GM19372 (cell line): ENCODE measurements around the gene UNC45B.
"Not testable (repeated sequence)": the region's sequence is repeated elsewhere in the genome, so short reads cannot be mapped to it uniquely, and the experiment has no call there.

Source experiments
- ATAC-seq: cut with Tn5 transposase; IDR thresholded peaks from one replicate; pipeline ENCODE4 v1.9.1; 2021; ENCODE audit warnings: mild to moderate bottlenecking, low read depth, moderate library complexity; ENCODE audit not compliant: unreplicated experiment

UNC45B gene

DNA sequence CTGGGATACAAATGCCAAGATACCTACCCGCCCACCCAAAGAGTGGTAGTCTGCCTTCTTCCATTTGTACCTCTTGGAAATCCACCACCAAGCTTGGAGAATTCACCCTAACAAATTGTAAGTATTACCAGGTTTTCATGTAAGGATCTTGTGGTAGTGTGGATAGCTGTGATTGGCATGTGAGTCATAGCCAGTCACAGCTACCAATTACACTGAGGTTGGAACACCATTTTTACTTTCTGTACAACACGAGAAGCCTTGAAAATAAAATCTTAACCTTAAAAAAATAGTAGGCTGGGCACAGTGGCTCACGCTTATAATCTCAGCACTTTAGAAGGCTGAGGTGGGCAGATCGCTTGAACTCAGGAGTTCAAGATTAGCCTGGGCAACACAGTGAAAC, 65.1 kb downstream of the UNC45B start:
- no peak for ATAC-seq

DNA sequence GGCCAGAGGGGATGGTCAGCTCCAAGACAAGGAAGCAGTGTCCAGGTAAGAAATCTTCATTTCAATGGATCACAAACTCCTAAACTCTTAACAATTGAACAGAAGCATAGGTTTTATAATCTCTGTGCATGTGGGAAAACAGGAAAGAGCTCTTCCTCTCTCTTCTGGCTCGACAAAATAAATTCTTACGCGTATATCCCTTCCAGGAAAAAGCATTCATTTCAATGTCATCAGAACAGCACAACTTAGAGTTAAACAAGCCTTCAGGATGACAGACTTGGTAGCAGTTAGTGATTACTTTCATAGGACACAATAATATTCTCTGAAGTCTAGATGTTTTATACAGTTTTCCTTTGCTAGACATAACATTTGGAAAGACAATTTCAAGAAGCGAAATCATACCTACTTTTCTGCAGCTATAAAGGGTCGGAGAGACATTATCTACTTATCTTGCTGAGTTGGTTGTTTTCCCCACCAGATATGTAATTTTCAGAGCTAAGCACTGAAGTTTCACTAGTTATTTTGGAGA, 65.9 kb downstream of the UNC45B start:
- no peak for ATAC-seq

DNA sequence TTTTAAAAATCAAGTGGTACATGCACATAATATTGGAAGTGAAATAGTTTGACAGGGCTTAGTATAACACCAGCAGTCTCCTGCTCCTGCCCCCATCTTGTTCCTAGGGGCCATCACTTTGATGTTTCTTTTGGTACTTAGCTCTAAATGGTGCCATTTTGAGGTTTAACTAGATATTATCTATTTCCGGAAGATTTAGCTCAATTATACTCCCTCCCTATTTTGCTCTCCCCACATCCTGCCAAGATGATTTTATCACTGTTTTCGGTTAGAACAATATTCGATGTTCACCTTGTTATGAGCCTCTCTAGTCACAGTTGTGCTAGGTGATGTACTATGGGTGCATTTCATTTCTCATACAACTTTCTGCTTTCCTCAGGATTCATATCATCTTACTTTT, 66.6 kb downstream of the UNC45B start:
- ATAC-seq: no peak

DNA sequence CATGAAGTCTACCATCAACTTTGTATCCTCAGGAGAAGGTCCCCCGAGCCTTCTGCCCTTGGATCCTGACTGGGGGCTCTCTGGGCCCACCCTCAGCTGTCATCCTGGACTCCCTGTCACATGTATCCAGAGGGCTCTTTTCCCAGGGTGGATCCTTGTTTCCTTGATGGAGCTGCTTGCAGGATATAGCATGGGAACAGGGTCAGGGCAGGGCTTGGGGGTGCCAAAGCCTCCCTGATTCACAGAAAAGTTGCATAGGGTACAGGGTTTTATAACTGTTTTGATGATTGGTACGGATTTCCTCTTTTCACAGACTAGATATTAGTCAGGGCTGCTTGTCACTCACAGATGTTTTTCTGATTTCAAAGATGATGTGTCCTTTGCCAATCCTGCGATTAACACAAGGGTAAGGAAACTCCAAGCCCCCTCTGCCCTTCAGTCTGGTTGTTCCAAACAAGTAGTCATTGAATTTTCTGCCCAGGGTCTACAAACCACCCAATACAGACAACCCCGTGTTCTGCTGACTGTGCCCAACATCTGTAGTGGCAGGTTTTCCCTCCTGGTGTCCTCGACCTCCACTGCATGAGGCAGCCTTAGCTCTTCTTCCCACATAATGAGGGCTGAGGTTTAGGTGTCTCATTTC, 67.1 kb downstream of the UNC45B start:
- no peak for ATAC-seq

DNA sequence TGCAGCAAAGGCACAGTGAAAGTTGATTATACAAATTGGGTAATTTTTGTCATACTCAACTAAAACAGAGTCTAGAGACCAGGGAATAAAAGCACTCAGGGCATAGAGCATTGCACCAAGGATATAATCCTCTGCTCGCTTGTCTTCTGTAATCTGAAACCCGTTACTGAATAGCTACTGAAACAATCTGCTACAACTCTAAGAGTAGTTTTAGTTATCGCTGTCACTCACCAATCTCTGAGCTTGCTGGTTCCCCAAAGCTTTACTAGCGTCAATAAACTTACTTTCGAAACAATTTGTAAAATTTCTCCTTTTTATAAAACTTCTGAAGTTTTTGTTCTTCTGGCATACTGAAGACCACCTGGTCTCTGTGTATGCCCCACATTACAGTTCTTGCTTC, 69.5 kb downstream of the UNC45B start:
- ATAC-seq: no peak

DNA sequence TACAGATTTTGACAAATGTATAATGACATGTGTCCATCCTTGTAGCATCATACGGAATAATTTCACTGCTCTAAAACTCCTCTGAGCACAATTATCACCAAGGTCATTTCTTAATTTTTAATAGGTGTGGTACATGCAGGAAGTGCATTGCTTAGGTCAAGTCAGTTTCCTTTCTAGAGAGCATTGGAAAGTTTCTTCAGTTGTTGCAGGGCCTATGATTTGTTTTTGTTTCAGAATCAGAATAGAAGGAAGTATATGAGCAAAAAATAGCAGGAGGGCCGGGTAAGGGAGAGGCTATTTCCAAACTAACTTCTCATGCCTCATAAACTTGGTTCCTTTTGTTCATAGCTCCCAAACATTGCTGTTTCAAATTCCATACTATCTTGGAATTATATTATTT, 71.3 kb downstream of the UNC45B start:
- no peak for ATAC-seq

DNA sequence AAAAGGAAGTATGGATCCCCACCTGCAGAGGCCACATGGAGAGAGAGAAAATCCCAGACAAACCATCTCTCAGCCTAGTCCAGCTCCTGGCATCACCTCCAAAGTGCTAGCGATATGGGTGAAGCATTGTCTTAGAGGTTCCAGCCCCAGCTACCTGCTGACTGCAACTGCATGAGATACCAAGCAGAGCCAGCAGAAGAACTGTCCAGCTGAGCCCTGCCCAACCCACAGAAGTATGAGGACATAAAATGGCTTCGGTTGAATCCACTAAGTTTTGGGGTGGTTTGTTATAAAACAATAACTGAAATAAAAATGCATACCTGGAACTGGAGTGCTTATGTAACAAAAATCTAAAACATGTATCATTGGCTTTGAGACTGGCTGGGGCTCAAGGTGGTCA, 74.8 kb downstream of the UNC45B start:
- no peak for ATAC-seq

DNA sequence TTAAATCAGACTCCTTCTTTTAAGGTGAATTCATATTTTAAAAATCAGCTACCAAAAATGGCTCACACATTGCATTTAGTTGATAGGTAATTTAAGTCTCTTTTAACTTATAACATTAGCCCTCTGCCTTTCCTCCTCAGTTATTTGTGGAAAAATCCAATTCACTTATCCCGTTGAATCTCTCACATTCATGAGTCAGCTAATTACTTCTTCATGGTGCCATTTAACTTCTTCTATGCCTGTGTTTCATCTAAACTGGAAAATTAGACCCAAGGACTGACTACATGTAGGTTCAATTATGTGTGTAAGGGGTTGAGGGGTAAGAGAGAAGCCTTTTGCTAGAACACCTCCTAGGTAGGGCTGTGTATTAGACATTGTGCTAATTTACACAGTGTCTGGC, 76.8 kb downstream of the UNC45B start:
- ATAC-seq: no peak

DNA sequence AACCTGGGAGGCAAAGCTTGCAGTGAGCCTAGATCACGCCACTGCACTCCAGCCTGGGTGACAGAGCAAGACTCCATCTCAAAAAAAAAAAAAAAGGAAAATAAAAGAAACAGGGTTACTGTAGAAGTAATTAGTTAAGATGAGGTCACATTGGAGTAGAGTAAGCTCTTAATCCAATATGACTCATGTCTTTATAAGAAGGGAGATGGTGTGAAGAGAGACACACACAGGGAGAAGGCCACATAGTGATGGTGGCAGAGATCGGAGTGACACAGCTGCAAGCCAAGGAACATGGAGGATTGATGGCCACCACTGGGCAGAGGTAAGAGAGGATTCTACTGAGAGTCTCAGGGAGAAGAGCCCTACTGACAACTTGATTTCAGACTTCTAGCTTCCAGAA, 79.9 kb downstream of the UNC45B start:
- ATAC-seq: no peak

DNA sequence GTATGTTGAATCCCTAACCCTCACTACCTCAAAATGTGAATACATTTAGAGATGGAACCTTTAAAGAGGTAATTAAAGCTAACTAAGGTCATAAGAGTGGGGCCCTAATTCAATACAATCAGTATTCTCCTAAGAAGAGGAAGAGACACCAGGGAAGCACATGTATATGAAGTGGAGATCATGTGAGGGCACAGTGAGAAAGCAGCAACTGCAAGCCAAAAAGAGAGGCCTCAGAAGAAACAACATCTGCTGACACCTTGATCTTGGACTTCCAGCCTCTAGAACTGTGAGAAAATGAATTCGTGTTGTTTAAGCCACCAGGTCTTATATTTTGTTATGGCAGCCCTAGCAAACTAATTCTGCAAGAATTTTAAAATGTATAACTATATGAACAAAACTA, 82.0 kb downstream of the UNC45B start:
- ATAC-seq: no peak

DNA sequence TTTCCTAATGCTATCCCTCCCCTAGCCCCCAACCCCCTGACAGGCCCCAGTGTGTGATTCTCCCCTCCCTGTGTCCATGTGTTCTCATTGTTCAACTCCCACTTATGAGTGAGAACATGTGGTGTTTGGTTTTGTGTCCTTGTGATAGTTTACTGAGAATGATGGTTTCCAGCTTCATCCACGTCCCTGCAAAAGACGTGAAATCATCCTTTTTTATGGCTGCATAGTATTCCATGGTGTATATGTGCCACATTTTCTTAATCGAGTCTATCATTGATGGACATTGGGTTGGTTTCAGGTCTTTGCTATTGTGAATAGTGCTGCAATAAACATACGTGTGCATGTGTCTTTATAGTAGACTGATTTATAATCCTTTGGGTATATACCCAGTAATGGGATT, 86.7 kb downstream of the UNC45B start:
- ATAC-seq: not testable (repeated sequence)

DNA sequence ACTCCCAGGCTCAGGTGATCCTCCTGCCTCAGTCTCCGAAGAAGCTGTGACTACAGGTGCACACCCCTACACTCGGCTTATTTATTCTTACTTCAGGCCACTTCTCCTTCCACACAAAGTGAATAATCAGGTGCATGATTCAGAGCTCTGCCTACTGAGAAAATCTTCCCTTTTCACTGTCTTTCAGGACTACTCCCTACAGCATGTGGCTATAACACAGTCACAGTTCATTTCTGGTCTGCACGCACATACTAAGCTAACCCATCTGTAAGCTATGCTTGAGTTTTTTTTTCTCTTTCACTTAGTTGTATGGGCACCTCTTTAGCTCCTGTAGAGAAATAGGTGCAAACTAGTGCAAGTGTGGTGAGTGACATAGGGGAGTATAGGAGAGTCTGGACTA, 87.7 kb downstream of the UNC45B start:
- ATAC-seq: no peak

DNA sequence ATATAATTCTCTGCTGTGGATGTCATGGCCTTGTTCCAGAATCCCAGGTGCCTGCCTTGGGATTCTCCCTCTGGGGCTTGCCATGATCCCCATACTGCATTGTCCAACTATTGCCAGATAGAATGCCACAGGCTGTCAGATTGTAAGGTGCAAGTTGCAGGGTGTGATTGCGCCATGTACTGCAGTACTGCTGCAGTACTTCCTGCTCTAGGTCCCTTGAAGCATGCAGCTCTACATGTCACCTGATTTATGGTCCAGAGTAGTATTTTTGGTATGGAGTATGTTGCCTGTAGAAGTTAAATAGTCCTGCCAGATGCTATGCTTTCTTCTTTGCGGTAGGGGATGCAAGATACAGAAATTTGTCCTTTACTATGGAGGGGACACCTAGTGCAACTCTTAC, 88.3 kb downstream of the UNC45B start:
- no peak for ATAC-seq

DNA sequence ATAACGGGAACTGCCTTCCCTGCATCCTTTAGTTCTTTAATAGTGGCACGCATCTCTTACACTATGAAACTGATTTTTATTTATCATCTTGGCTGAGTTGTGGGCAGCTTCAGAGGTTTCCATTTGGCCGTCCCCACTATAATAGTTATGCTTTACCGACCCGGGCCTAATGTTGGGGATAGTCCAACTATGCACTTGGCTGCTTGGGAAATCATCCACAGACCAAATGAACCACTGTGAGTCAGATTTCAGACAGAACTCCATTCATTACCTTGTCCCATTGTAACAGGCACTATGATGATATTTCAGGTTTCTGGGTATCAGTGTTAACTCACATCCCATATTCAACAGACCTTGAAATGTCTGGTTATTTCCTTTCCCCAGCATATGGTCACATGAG, 89.2 kb downstream of the UNC45B start:
- no peak for ATAC-seq

DNA sequence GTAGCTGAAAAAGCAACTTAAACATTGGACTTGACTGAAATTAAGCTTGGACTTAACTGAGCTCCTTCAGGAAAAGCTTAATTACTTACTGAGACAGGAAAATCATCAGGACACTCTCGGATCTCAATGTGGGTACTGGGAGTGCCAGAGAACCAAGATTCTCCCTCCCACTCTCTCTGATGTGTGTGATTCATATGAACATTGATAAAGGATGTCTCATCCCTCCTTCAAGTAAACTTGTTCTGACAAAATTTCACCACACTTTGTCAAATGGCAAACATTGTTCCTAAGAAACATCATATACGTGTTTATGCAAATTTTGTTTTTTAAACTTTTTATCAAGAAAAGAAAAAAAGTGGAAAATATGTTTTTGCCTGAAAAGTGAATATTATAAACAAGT, 91.2 kb downstream of the UNC45B start:
- ATAC-seq: no peak
